Rectal smooth muscle tissue (tissue), 1 donor: ENCODE data around the gene SLC22A15.
"Not testable (repeated sequence)": the region's sequence is repeated elsewhere in the genome, so short reads cannot be mapped to it uniquely, and the experiment has no call there.

Experiments
- H3K27ac ChIP-seq: one replicate; pipeline ENCODE4 v1.7.0; 2013; ENCODE audit warnings: low read depth, low read length, inconsistent platforms
- H3K27me3 ChIP-seq: one replicate; pipeline ENCODE4 v1.7.0; 2013; ENCODE audit warnings: low read length; ENCODE audit not compliant: control insufficient read depth, insufficient read depth
- H3K36me3 ChIP-seq: one replicate; pipeline ENCODE4 v1.7.0; 2013; ENCODE audit warnings: low read length; ENCODE audit not compliant: control insufficient read depth, insufficient read depth
- H3K4me1 ChIP-seq: one replicate; pipeline ENCODE4 v1.7.0; 2013; ENCODE audit warnings: low read length; ENCODE audit not compliant: control insufficient read depth, insufficient read depth
- H3K4me3 ChIP-seq: one replicate; pipeline ENCODE4 v1.7.0; 2013; ENCODE audit warnings: low read length
- H3K9ac ChIP-seq: one replicate; pipeline ENCODE4 v1.7.0; 2013; ENCODE audit warnings: low read length

The SLC22A15 gene

DNA sequence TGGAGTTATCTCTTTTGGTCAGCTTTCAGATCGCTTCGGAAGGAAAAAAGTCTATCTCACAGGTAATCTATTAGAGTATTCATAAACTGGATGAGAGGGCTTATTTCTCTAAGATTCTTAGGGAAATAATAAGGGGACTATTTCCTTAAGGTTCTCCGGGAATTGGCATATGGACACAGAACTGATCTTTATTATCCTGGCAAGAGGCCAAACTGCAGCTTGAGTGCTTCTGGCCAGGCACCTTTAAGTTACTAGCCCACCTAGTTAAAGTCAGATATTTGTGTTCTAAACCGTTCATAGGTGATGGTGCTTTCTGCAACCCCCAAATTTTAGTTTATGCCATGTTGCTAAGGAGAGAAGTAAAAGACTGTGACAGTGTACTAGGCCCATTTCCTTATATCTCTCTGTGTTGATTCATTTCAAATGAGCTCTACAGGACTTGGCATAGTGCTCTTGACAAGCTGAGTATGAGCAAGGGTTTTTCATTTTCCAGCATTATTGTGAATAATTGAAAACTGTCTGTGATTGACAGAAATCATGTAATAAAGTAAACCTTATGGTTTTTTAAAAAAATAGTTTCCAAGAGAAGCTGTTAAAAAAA lies 43.4 kb downstream of the SLC22A15 start:
- Histone ChIP-seq H3K9ac (no peak overlapping the region), H3K4me3 (no peak overlapping the region), H3K27ac (no peak overlapping the region)

DNA sequence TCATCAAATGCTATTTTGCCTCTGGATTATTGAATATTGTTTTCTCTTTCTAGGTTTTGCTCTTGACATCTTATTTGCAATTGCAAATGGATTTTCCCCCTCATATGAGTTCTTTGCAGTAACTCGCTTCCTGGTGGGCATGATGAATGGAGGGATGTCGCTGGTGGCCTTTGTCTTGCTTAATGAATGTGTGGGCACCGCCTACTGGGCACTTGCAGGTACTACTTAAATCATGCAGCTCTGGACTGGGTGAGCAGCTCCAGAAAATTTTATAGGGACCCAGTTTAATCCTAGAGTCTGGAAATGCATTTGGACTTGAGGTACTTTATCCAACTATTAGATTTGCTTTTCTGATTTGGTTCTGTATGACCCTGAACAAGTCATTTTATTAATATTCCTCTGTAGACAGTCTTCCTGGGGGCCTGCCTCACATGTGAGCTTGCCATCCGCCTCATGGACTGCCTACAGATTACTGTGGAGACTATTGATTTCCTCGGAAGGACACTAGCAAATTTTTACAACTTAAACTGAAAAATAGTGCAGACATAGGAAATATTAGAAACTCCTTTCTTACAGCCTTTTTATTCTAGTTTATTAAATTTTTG lies 44.5 kb downstream of the SLC22A15 start:
- H3K4me1 ChIP-seq: no peaks in the 10 kb centered on the region
- H3K36me3 ChIP-seq: no peaks in the 10 kb centered on the region
- no peak overlapping the region for H3K4me3 ChIP-seq
- no peaks in the 10 kb centered on the region for H3K27me3 ChIP-seq
- H3K27ac ChIP-seq: no peak overlapping the region
- no peak overlapping the region for H3K9ac ChIP-seq

More for the DNA sequence above, 43.4 kb downstream of the SLC22A15 start:
- Histone ChIP-seq H3K36me3 (no peaks in the 10 kb centered on the region), H3K27me3 (no peaks in the 10 kb centered on the region), H3K4me1 (no peaks in the 10 kb centered on the region)

DNA sequence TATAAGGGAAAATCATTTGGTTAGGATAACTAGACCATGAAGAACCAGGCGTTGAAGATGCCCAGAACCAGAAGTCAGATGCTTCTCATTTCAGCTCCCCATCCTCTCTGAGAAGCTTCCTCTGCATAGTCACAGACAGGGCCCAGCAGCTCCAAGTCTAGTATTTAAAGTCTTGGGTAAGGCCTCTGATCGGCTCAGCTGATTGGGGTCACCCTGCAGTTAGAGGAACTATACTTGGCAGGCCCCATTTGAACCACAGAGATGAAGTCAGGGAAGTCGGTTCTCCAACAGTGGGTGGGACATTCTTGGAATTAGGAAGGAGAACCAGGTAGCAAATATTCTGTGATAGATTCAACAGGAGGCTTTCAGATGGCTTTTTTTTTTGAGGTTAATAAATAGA lies 48.3 kb downstream of the SLC22A15 start:
- no peaks in the 10 kb centered on the region for H3K27me3 ChIP-seq
- no peak overlapping the region for H3K9ac ChIP-seq
- no peak overlapping the region for H3K4me3 ChIP-seq
- H3K27ac ChIP-seq: no peak overlapping the region
- H3K4me1 ChIP-seq: no peaks in the 10 kb centered on the region
- H3K36me3 ChIP-seq: no peaks in the 10 kb centered on the region

DNA sequence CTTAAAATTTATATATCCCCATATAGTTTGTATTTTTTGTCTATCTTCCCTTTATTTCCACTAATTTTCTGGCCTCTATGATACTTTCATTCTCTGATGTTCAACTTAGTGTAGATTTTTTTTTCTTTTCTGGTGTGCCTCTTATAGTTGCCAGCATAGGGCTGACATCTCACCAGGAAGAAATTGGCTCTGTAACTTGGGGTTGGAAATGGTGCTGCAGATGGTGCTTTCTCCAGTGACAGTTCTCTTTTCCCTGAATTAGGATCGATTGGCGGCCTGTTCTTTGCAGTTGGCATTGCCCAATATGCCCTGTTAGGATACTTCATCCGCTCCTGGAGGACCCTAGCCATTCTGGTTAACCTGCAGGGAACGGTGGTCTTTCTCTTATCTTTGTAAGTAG lies 50.3 kb downstream of the SLC22A15 start:
- Histone ChIP-seq H3K27me3 (no peaks in the 10 kb centered on the region), H3K4me1 (no peaks in the 10 kb centered on the region), H3K9ac (no peak overlapping the region), H3K4me3 (no peak overlapping the region), H3K36me3 (no peaks in the 10 kb centered on the region), H3K27ac (no peak overlapping the region)

DNA sequence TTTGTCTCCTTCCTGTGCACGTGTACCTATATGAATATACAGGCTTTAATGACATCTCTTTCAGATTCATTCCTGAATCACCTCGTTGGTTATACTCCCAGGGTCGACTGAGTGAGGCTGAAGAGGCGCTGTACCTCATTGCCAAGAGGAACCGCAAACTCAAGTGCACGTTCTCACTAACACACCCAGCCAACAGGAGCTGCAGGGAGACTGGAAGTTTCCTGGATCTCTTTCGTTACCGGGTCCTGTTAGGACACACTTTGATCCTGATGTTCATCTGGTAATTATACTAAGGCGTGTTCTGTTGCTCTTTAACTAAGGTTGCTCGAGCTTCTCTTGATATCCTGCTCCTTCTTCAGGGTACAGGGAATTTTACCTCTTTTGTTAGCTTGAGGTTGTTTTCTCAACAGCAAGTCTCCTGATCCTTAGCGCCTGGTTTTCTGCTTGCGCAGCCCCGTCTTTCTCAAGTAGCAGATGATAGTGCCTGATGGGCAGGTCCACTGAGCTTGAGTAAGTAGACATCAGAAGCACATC lies 55.1 kb downstream of the SLC22A15 start:
- no peak overlapping the region for H3K4me3 ChIP-seq
- H3K27me3 ChIP-seq: no peaks in the 10 kb centered on the region
- H3K9ac ChIP-seq: no peak overlapping the region
- no peaks in the 10 kb centered on the region for H3K4me1 ChIP-seq
- no peak overlapping the region for H3K27ac ChIP-seq
- H3K36me3 ChIP-seq: no peaks in the 10 kb centered on the region

DNA sequence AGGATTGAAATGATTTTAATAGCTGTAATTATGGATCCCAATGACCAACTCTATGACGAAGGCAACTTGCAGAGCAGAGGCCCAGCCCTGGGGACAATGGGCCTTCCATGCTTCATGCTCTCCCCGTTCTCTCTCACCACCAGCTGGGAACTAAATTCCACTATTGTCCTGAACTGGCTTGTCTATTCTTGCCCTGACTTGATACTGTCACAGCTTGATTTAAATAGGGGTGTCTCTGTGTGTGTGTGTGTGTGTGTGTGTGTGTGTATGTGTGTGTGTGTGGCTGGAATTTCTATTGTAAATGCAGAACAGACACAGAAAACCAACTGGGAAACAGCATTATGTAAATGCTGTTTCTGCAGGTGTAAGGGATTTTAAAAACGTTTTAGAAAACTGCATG lies 57.0 kb downstream of the SLC22A15 start:
- H3K9ac ChIP-seq: no peak overlapping the region

DNA sequence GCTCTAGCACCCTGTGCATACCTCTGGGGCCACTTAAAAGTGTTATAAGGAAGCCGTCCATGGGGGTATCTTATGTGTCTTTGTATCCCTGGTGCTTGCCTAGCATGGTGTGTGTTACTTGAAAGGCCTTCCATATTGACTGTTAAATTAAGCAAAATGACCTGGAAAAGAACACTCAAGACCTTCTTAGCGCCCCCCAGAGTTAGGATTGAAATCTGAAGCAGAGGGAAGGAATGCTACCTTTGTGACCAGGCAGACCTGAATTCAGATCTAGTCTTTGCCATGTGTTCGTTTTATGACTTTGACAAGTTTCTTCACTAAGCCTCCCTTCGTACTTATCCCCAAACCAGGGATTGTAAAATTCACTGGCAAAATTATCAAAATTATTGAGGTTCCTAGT lies 59.9 kb downstream of the SLC22A15 start:
- Histone ChIP-seq H3K4me1 (no peaks in the 10 kb centered on the region), H3K36me3 (no peaks in the 10 kb centered on the region), H3K4me3 (no peak overlapping the region), H3K27ac (no peak overlapping the region), H3K27me3 (no peaks in the 10 kb centered on the region), H3K9ac (no peak overlapping the region)

More for the DNA sequence above, 57.0 kb downstream of the SLC22A15 start:
- Histone ChIP-seq H3K27me3 (no peaks in the 10 kb centered on the region), H3K36me3 (no peaks in the 10 kb centered on the region), H3K4me3 (no peak overlapping the region), H3K4me1 (no peaks in the 10 kb centered on the region), H3K27ac (no peak overlapping the region)

DNA sequence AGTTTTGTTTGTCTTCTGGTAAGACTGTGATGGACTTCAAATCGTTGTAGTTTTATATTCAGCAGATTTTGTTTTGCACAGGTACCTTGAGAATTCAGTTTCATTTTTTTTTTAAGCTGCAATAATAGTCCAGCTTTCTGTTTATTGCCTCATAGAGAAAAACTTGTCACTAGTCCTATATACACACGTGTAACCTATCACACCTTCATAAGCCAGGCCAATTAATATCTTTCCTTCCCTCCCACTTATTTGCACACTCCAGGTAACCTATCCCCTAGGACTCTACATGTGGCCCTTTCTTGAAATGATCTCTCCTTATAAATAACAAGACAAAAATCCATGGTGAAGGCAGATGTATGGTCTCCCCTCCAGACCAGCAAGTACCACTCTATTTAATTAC lies 62.4 kb downstream of the SLC22A15 start:
- H3K9ac ChIP-seq: no peak overlapping the region
- no peaks in the 10 kb centered on the region for H3K36me3 ChIP-seq
- no peak overlapping the region for H3K27ac ChIP-seq
- no peak overlapping the region for H3K4me3 ChIP-seq
- no peaks in the 10 kb centered on the region for H3K27me3 ChIP-seq
- H3K4me1 ChIP-seq: no peaks in the 10 kb centered on the region

DNA sequence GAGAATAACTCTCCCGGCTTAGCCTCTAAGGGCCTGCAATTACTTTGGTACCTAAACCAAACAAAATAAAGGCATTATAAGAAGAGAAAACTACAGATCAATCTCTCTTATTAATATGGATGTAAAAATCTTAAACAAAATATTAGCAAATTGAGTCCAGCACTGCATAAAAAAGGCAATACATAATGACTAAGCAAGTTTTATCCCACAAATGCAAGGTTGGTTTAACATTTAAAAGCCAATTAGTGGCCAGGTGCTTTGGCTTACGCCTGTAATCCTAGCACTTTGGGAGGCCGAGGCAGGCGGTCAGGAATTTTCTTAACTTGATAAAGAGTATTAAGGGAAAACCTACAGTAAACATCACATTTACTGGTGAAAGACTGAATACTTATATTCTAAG lies 67.8 kb downstream of the SLC22A15 start:
- Histone ChIP-seq H3K9ac (no peak overlapping the region), H3K4me3 (no peak overlapping the region), H3K27me3 (no peaks in the 10 kb centered on the region), H3K27ac (no peak overlapping the region), H3K36me3 (no peaks in the 10 kb centered on the region), H3K4me1 (no peaks in the 10 kb centered on the region)

DNA sequence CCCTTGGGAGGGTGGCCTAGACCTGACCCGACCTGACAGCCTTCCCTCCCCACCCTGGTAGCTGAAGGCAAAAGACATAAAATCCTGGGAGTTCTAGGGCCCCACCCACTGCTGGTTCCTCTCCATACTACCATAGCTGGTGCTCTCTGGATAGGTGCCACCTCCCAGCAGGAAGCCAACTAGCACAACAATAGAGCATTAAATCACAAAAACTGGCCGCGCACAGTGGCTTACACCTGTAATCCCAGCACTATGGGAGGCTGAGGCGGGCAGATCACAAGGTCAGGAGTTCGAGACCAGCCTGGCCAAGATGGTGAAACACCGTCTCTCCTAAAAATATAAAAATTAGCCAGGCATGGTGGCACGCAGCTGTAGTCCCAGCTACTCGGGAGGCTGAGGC lies 70.6 kb downstream of the SLC22A15 start:
- not testable (repeated sequence) for H3K9ac ChIP-seq, H3K27ac ChIP-seq, H3K36me3 ChIP-seq, H3K4me1 ChIP-seq, H3K4me3 ChIP-seq, H3K27me3 ChIP-seq

DNA sequence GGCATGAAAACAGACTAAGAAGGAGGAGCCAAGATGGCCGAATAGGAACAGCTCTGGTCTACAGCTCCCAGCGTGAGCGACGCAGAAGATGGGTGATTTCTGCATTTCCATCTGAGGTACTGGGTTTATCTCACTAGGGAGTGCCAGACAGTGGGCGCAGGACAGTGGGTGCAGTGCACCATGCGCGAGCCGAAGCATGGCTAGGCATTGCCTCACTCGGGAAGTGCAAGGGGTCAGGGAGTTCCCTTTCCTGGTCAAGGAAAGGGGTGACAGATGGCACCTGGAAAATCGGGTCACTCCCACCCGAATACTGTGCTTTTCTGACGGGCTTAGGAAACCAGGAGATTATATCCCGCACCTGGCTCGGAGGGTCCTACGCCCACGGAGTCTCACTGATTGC lies 75.6 kb downstream of the SLC22A15 start:
- H3K36me3 ChIP-seq, H3K4me1 ChIP-seq, H3K27ac ChIP-seq, H3K9ac ChIP-seq, H3K27me3 ChIP-seq, H3K4me3 ChIP-seq: not testable (repeated sequence)

DNA sequence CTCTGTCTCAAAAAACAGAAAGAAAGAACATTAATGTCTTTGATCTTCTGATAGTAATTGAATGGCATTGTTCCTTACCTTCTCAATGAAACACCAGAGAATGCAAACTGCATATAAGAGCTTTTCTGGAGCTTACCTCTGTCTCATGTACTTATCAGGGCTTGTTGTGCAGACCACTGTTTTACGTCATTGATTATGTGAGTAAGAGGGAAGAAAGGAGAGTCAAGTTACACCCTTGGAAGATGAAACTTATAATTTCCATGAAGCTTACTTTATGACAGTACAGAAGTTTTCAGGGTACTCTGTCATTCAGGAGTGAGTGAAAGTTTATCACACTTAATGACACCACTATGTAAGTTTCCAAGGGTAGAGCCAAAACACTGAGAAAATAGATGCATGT lies 85.9 kb downstream of the SLC22A15 start:
- H3K4me3 ChIP-seq: no peak overlapping the region
- no peaks in the 10 kb centered on the region for H3K27me3 ChIP-seq
- no peak overlapping the region for H3K27ac ChIP-seq
- H3K36me3 ChIP-seq: no peaks in the 10 kb centered on the region
- no peaks in the 10 kb centered on the region for H3K4me1 ChIP-seq
- H3K9ac ChIP-seq: no peak overlapping the region

DNA sequence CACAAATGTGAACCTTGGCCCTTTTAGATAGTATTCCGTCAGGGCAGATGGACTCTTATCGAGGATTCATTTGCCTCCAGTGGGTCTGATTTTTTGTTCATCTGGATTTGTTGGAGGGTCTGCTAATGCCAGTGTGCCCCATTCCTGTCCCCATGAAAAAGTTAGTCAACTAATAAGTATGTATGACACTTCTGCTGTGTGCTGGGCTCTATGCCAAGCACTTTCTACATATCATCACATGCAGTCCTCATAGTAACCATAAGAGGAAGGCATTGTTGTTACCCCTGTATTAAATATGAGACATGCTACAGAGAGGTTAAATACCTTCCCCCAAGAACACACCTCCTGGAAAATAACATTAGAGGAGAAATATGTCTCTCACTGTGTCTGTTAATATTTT lies 88.3 kb downstream of the SLC22A15 start:
- H3K4me1 ChIP-seq: no peaks in the 10 kb centered on the region
- H3K4me3 ChIP-seq: no peak overlapping the region
- no peaks in the 10 kb centered on the region for H3K36me3 ChIP-seq
- H3K27me3 ChIP-seq: no peaks in the 10 kb centered on the region
- H3K27ac ChIP-seq: no peak overlapping the region
- H3K9ac ChIP-seq: no peak overlapping the region
